Measurements from ENCODE around the gene RAB23.

RAB23 gene

DNA sequence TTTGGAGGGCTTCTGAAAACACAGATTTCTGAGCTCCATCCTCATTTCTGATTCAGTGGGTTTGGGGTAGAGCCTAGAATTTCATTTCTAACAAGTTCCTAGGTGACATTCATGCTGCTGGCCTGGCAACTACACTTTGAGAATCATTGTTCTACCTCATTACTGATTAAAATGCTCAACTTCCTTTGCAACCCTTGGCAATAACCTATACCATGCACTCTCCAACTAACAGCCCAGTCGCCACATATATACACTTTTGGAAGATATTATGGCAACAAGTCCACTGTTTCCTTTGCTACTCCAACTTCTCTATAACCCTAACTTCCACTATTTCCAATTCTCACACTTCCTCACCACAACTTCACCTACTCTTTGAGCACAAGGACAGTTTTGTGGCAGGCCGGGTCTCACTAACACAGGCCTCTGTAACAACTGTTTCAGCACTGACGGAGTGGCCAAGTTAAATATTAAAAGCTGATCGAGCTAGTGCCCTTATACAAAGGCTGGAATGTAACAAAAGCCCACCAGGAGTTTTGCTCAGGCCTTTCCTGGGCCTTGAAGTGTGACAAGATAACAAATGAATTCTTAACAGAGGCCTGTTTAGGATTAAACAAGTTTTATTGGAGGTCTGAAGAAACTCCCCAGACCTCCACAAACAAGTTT lies 32.1 kb upstream of the RAB23 start:
- TF ChIP-seq, protein P1, sequence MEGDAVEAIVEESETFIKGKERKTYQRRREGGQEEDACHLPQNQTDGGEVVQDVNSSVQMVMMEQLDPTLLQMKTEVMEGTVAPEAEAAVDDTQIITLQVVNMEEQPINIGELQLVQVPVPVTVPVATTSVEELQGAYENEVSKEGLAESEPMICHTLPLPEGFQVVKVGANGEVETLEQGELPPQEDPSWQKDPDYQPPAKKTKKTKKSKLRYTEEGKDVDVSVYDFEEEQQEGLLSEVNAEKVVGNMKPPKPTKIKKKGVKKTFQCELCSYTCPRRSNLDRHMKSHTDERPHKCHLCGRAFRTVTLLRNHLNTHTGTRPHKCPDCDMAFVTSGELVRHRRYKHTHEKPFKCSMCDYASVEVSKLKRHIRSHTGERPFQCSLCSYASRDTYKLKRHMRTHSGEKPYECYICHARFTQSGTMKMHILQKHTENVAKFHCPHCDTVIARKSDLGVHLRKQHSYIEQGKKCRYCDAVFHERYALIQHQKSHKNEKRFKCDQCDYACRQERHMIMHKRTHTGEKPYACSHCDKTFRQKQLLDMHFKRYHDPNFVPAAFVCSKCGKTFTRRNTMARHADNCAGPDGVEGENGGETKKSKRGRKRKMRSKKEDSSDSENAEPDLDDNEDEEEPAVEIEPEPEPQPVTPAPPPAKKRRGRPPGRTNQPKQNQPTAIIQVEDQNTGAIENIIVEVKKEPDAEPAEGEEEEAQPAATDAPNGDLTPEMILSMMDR (IDR thresholded peaks at IDR 0.05; ENCODE audit: borderline replicate concordance, insufficient read depth, low read depth, low read length) = no peak
- no peak overlapping the region for H3K4me3 ChIP-seq (ENCODE audit: low read depth, low read length)

DNA sequence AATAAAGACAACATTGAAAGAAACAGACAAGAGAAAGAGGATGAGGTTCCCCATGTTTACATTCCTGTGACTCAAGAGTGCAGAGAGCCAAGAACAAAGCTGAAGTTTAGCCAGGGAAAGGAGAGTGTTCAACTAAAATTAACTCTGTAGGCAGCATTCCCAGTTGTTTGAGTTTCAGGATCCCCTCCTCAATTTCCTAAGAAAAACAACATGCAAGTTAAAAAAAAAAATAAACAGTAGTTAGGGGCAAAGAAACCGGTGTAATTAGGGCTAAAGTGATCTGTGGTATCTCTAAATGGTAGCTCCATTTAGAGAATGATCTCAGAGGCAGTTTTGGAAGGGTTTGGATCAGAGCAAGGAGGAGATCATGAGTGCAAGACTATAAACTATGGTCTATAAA lies 30.9 kb upstream of the RAB23 start:
- no peak overlapping the region for H3K4me3 ChIP-seq (ENCODE audit: low read depth, low read length)
- TF ChIP-seq, protein P1 (IDR thresholded peaks at IDR 0.05; ENCODE audit: borderline replicate concordance, insufficient read depth, low read depth, low read length) = no peak

DNA sequence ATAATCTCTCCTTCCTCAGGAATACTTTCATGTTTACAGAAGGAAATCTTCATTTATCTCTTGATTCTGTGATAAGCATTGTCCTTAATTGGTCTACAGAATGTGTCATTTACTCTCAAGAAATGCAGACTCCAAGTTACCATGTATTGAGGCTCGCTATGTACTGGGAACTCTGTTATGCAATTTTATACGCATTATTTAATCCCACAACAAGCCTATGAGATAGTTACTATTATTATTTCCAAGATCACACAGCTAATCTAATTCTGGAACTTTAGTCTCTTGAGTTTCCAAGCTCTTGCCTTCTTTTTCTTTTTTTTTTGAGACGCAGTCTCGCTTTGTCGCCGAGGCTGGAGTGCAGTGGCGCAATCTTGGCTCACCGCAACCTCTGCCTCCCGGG lies 30.0 kb upstream of the RAB23 start:
- TF ChIP-seq, protein P1 (IDR thresholded peaks at IDR 0.05; ENCODE audit: borderline replicate concordance, insufficient read depth, low read depth, low read length) = no peak
- no peak overlapping the region for H3K4me3 ChIP-seq (ENCODE audit: low read depth, low read length)

DNA sequence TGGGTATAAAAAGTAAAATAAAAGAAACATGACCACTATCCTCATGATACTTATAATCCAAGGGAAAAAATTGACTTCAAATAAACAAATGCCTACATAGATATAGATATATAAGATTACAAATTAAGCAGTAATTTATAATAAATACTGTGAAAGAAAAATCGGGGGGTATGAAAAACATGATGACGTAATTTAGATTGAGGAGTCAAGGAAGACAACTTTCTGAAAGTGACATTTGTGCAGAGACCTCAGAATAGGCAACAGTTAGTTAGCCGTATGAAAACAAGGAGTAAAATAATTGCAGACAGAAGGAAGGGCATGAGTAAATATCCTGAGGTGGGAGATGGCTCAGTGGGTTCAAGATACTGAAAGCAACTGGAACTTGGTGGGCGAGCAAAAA lies 28.2 kb upstream of the RAB23 start:
- TF ChIP-seq, protein P1 (IDR thresholded peaks at IDR 0.05; ENCODE audit: borderline replicate concordance, insufficient read depth, low read depth, low read length) = no peak
- no peak overlapping the region for H3K4me3 ChIP-seq (ENCODE audit: low read depth, low read length)

DNA sequence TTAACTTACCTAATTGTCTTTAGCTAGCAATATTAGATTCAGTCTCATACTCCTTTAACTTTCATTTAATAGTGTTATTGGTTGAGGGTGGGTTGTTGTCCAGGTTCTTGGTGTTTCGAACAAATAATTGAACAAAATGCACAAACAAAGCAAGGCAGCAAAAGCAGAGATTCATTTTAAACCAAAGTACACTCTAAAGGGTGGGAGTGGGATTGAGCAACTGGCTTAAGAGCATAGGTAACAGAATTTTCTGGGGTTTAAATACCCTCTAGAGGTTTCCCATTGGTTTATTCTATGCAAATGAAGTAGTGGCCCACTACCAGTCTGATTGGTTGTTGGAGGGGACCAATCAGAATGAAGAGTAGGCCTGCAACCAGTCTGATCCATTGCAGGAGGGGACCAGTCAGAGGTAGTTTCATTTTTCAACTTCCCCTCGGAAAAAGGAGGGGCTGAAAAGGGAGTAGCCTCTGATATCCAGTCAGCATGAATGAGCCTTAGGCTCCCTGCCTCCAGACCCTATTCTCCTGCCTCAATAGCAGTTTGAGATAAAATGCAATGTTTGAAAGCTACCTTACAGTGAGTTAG lies 26.3 kb upstream of the RAB23 start:
- TF ChIP-seq, protein P1 (IDR thresholded peaks at IDR 0.05; ENCODE audit: borderline replicate concordance, insufficient read depth, low read depth, low read length) = no peak
- H3K4me3 ChIP-seq (ENCODE audit: low read depth, low read length) = no peak overlapping the region

DNA sequence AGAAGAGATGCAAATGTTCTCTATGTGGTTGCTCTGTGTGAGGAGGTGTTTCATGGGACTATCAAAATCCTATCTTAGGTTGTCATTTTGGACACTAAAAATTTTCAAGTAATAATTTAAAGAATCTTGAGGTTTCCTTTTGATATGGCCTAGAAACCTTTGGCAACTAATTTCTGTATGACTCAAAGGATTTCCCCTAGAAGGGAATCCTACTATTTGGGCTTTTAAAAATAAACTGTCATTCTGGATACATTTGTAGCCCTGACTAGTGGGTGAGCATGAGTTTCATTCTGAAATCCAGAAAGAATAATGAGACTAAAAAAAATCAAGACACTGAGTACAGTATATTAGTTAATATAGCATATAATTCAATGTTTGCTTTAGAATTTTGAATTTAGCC lies 25.5 kb upstream of the RAB23 start:
- TF ChIP-seq, protein P1 (IDR thresholded peaks at IDR 0.05; ENCODE audit: borderline replicate concordance, insufficient read depth, low read depth, low read length) = no peak
- no peak overlapping the region for H3K4me3 ChIP-seq (ENCODE audit: low read depth, low read length)

DNA sequence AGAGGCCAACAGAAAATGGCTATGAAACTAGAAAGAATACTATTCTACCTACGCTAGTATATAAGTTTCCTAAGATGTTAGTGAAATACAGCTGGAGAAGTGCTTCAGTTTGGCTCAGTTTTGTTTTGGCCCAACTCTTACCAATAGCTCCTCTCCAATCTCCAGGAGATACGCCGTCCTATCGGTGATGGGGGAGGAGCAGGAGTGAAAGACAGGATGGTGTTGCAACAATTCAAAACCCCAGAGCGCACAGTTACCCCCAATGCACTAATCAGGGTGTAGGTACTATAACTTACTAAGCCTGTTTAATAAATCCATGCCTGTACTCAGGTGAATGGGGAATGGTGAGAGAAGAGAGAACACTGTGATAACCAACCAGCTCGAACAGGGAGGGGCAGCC lies 24.2 kb upstream of the RAB23 start:
- H3K4me3 ChIP-seq (ENCODE audit: low read depth, low read length) = no peak overlapping the region
- TF ChIP-seq, protein P1 (IDR thresholded peaks at IDR 0.05; ENCODE audit: borderline replicate concordance, insufficient read depth, low read depth, low read length) = no peak
